HG03571 (cell line): ENCODE results near the gene LITAFD.
"Not testable (repeated sequence)": the region's sequence is repeated elsewhere in the genome, so short reads cannot be mapped to it uniquely, and the experiment has no call there.

ENCODE experiments used
- ATAC-seq: cut with Tn5 transposase; IDR thresholded peaks from one replicate; pipeline ENCODE4 v1.9.1; 2021; ENCODE audit not compliant: unreplicated experiment

Gene LITAFD

DNA sequence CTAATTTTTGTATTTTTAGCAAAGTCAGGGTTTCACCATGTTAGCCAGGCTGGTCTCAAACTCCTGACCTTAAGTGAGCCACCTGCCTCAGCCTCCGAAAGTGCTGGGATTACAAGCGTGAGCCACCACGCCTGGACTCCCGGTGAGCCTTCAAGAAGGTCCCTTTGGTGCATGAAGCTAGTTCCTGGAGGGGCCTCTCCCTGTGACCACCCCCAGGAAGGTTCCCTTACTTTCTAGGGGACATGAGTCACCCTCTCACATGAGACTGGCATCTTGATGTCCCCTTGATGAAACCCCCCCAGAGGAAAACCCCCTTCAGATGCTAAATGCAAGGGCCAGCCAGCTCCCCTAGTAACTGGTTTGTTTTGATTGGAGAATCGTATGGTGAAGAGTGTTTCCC, 26.2 kb upstream of the LITAFD start:
- no peak for ATAC-seq

DNA sequence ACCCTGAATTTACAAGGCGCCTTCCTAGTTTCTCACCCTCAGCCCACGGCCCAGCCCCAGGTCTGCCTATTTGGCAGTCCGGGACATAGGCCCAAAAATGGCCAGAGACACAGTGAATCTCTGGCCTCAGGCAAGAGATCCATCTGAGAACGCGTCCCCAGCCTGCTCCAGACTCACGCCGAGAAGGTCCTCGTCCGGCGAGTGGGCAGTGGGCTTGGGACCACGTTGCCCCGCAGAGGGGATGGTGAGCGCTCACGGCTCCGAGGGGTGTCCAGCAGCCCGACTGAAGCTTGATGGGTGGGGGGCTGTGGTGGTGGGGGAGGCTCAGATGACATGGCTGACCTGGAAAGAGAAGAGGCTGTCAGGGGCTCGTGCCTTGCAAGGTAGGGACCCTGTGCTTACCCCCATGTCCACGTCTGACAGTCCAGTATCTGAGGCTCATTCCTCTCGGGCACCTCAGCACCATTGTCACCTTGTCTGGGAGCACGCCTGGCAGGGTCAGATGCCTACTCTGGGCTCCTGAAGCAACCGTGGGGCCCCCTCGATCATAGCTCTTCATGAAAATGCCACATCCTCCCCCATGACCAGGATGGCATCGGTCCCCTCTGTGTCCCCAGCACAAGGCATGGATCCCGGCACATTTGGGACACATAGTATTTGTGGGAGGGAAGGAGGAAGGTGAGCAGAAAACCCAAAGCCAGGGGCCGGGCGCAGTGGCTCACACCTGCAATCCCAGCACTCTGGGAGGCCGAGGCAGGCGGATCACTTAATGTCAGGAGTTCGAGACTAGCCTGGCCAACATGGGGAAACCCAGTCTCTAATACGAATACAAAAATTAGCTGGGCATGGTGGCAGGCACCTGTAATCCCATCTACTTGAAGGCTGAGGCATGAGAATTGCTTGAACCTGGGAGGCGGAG, 22.9 kb upstream of the LITAFD start:
- ATAC-seq, result no peak

DNA sequence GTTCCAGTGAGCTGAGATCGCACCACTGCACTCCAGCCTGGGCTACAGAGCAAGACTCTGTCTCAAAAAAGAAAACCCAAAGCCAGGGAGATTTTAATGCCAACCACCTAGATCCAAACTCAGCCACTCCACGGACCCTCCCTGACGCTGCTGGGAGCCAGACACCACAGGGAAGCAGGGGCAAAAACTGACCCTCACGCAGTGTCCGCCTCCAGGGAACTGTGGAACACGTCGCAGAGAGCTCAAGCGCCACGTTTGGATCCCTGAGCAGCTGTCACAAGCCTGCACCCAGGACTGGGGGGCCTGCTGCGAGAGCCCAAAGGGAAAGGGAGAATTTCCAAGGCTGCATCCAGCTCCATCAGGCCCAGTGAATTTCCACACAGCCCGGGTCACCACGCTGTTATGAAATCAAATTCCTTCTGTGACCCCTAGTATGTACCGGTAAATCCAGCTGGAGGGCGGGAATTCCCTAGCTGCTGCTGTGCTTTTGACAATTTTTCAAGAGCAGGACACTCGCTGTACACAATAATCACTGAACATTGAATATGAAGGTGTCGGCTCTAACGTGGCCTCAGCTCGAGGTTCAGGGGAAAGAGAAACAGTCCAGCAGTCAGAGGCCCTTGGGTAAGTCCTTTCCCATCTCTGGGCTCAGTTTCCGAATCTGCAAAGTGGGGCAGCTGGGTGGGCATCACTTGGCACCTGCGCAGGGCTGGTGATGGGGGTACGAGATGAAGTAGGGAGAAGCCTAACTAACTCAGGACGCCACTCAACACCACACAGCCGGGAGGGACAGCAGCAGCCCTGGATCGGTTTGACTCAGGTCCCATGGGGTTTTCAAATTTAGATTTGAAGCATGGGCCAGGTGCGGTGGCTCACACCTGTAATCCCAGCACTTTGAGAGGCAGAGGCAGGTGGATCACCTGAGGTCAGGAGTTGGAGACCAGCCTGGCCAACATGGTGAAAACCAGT, 22.0 kb upstream of the LITAFD start:
- ATAC-seq, result no peak

DNA sequence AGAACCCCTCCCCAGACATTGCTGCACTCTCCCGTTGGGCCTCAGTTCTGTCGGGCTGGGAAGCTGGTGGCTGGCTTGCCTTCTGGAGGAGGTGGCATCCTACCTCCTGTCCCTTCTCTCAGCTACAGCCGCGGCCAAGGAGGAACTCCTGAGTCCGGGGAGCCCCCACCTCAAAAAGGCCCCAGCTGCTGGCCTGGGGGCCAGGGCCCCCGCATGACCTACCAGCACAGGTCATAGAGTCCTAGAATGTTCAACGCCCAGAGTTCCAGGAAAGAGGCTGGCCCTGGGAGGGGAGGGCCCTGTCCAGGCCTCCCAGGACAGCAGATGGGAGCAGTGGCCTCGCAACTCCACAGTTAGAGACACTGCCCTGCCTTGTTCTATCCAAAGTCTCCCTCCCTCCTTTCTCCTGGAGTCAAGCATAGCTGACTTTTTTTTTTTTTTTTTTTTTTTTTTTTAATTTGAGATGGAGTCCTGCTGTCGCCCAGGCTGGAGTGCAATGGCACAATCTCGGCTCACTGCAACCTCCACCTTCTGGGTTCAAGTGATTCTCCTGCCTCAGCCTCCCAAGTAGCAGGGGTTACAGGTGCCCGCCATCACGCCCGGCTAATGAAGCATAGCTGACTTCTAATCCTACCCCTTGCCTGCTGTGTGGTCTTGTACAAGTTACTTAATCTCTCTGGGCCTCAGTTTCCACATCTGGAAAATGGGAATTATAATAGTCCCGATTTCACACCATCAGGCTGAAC, 20.4 kb upstream of the LITAFD start:
- no peak for ATAC-seq

DNA sequence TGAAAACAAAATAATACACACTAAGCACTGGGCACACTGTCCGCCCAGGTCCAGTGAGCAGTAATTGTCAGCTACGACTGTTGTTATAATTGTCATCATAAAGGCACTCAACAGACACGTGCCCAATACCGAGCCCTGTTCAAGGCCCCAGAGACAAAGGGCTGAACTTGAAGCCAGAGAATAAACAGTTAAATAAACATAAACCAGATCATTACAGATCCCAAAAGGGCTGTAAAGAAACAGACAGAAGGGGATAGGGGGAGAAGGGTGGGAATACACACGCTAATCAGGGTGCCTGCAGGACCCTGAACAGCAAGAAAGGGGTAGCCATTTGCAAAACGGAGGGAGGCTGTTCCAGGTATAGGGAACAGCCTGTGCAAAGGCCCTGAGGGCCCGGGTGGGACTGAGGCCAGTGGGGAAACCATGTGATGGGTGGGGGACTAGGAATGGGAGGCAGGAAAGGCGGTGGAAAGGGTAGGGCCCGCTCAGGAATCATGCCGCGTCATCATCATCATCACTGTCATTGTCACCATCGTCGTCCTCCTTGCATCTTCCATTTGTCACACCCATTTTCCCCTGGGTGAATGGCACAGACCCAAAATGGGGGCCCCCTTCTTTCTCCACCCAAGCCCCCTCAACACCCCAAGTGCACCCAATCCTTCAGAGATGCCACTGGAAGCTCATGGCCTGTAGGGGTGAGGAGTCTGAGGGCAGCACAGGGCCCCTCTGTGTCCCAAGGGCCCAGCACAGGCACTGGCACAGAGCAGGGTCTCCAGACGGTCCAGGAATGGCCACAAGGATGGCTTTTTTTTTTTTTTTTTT, 19.6 kb upstream of the LITAFD start:
- no peak for ATAC-seq

DNA sequence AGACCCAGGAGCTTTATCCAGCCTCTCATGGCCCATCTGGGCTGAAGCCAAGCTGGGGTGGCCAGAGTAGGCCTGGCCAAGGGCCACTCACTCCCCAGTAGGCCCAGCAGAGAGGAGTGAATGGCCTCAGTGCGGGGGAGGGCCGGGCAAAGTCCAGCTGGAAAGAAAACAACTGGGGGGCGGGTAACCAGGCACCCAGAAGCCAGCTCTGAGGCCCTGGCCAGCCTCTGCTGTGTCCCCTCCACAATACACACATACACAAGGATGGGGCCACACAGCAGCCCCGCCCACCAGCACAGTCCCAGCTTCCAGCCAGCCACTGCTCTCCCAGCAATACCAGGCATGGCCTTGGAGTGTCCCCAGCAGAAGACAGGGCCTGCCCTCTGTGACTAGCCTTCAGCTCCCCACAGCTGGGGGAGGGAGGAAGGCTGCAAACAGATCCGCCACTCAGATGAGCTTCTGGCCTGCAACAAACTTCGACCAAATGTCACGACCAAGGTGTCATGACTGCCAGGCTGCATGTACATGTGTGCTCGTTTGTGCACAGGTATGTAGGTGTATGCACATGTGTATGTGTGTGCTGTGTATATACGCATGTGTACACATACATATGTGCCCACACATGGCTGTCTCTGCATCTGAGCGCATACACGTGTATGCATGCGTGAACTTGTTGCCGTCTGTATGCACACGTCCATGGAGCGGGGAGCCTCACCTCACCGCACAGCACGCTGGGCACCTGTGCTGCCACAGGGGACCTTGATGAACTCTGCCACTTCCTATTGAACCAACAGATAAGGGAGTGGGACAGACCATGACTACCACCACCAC, 18.3 kb upstream of the LITAFD start:
- no peak for ATAC-seq

DNA sequence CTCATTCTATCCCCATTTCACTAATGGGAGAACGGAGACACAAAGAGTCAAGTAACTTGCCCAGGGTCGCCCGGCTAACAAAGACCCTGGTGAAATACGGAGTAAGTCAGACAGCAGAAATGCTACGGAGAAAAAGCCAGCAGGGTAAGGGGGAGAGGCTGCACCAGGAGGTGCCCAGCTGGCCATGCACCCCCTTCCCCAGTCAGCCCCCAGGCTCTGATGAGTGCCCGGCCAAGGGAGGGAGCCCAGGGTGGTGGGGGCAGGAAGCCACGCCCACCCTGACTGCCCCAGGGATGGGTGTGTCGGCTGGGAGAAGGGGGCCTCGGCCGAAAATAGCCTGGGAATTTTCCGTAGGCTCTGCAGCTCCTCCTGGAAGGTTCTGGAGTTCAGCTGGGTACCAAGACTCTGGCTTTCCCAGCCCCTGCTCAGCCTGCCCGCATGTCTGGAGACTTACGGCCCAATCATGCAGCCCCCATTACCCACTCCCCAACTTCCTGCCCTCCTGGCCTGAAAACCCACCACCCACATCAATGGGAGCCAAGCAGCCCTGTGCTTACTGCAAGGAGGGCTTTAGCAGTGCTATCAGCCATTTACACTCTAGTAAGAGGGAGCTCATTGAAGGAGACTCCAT, 17.6 kb upstream of the LITAFD start:
- ATAC-seq, result no peak

DNA sequence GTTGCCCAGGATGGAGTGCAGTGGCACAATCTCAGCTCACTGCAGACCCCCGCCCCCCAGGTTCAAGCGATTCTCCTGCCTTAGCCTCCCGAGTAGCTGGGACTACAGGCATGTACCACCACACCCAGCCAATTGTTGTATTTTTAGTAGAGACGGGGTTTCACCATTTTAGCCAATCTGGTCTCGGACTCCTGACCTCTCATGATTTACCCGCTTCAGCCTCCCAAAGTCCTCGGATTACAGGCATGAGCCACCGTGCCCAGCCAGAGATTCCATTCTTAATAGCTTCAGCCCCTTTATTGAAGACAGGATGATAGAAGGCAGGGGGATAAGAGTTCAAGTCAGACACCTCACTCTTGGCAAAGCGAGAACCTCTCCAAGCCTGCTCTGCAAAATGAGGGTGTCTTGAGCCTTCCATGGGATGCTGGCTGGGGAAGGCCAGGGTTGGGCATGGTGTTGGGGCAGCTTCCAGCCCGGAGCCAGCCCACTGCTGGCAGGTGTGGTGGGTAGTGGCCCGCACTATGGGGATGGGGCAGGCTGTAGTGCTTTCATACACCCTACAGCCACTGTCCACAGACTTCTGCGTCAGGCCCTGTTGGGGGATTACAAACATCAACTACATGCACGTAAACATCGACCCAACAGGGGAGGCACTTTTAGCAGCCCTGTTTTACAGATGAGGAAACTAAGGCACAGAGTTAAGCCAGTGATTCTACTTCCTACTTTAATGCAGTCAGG, 16.8 kb upstream of the LITAFD start:
- ATAC-seq, result no peak

DNA sequence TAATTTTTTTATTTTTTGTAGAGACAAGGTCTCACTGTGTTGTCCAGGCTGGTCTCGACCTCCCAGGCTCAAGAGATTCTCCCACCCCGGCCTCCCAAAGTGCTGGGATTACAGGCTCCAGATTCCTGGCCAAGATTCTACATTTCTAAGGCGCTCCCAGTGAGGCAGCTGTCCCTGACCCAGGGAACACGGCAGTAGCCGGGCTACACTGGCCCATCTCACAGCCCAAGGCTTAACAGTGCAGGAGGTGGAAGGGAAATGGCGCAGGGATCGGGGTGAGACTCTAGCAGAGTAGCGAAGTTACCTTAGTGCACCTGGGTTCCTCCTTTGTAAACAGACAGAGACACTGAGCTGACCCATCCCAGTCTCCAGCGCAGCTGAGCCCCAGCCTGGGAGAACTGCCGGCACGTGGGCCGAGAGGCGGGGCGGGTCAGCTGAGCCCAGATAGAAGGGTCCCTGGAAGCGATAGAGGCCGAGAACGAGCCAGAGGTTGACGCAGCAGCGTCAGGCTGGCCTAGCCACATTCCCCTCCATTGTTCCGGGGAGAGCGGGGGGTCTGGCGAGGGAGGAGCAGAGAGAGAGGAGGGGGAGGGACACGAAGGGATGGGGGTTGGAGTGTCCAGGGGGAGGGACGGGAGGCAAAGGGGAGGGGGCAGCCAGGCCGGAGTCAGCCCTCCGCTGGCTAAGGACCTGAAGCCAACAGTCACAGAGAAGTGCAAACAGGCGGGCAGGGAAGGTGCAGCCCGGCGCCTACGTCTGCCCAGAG, 15.8 kb upstream of the LITAFD start:
- no peak for ATAC-seq

DNA sequence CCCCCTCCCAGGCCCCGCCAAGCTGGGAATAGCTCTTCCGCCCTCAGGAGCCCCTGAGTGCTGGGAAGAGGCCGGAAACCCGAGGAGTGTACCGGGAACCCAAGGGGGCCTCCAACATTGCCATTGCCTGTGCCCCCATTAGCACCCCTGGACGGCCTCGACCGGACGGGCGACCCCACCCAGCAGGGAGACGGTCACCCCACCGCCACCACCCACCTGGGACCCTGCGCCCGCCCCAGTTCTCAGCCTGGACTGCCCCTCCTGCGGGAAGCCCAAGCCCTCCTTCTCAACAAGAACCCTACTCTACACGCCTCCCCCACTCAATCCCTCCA, 15.3 kb upstream of the LITAFD start:
- no peak for ATAC-seq

DNA sequence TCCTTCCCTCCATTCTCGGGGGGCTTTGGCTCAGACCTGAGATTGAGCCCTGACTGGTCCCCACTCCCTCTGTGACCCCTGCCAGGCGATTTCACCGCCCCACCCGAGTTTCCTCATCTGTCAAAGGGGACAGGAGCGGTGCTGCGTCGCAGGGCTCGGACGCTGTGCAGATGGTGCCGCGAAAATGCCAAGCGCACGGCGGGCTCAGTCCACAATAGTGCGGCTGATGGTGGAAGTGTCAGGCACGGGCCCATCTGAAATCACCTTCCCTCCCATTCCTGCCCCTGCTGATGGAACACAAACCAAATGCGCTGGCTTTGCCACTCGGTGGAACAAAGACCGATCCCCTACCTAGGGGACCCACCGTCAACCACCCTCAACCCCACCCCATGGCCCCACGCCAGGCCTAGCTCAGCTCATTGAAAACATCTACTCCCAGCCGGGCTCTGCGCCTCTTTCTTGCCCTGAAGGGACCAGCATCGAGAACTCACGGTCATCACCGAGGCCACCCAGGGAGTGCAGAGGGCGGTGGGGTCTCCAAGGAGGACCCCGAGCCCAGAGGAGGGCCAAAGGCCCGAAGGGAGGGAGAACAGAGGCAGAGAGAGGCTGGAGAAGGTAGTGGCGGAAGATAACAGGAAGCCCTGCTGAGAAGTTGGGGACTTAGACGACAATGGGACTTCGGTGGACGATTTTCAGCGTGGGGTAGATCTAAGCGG, 14.8 kb upstream of the LITAFD start:
- no peak for ATAC-seq

DNA sequence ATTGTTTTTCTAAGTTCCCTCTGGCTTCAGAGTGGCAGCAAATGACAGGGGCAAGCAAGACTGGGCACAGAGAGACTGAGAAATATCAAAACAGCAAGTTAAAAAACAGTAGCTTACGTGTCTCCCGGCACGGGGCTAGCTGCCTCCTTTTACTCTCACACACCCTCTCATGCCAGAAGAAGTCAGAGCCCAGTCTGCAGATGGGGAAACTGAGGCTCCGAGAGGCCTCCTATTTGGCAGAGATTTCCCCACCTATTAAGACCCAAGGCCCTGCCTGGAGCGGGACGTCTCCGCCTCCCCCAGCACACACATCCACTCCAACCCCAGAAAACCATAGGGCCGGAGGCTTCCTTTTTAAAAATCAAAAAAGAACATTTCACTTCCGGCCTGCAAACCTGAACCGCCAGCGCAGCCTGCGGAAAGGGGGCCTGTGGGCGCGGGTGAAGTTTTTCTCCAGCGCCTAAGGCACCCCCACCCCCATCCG, 14.2 kb upstream of the LITAFD start:
- no peak for ATAC-seq

DNA sequence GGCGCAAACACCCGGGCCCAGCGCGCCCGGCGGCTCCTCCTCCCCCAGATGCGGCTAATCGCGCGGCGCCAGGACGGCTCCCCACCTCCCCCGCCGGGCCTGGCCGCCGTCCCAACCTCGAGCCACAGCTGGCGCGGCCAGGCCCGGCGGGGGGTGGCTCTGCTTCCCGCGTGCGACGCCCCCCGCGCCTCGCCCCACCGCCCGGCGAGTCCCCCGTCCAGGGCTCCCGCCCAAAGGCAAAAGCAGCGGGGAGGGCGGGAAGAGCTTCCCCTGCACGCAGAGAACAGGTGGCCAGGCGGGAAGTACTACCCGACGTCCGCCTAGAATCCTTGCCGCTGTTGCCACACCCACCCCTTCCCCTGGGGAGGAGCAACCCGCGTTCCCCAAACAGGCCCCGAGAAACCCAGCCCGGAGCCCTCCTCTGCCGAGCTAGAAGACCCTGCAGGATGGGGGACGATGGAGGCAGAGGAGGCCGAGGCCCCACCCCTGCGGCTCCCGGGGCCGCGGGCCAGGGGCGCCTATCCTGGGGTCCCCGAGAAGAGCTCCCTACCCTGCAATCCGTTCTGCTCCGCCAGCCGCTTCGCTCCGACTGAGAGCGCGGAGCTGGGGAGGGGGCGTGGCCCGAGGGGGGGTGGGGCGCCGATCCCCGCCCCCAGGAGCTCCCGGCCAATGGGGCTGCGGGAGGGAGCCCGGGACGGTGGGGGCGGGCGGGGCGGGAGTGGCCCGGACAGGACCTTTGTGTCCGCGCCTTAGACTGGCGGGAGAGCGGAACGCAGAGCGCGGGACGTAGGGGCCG, 13.5 kb upstream of the LITAFD start, which contains the start of gene CARHSP1:
TSS of gene CARHSP1 (minus strand) at position 591 of the 796 bp plus-strand sequence. CDS start 9,678 bp downstream, outside the sequence.
- ATAC-seq, result peak; percentile 65

DNA sequence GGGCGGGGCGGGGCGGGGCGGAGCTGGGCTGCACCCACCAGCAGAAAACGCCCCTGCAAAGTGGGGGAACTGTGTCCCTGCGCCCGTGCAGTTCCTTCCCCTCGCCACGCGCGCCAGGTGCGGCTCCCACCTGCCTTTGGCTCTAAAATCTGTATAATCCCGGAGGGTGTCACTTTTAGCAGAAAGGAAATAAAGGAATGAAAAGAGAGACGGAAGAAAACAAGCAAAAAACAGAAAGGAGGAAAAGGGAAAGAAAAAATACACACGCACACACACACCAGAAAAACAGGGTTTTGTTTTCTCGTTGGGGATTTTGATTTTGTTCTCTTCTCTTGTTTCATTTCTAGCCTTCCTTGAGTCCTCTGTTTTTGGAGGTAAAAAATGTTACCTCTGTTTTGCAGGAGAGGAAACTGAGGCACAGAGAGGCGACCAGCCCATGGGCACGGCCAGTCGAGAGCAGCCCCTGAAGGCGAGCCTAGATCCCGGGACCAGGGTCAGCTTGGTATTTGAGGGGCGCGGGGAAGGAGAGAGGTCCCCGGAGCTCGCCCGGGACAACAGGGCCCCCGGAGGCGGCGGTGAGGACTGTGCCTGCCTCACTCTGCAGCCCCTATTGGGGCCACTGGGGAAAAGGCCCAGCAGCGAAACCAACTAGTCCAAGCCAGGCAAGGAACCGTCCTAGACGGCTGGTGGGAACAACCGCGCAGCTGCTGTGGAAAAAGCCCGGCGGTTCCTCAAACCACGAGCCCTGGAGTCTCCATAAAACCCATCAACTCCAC, 12.8 kb upstream of the LITAFD start:
- ATAC-seq, result no peak

DNA sequence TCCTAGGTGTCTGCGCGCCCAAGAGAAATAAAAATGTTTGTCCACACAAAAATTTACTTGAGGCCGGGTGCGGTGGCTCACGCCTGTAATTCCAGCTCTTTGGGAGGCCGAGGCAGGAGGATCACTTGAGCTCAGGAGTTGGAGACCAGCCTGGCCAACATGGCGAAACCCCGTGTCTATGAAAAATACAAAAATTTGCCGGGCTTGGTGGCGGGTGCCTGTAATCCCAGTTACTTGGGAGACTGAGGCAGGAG, 12.2 kb upstream of the LITAFD start:
- ATAC-seq, result not testable (repeated sequence)
